IMR-90 (cell line): ENCODE results near the gene KITLG. TPM values are rescaled to one million over a fixed set of nuclear protein-coding genes. Genes with fewer than 3 reads are reported as not detected.

Source experiments
- ATAC-seq: fragments of 200-7000 bp; cut with Tn5 transposase; 2 replicates; pipeline ENCODE4 v1.9.1; 2020; ENCODE audit warnings: low read depth, mild to moderate bottlenecking, moderate library complexity
- BruUV-seq: library from RNA; stranded (reverse); fragments of 400-500 nt; replicated peaks from 2 replicates; lab custom pipeline; 2021; lab: Mats Ljungman, UMichigan
- CTCF ChIA-PET: fragments of 300-600 bp; formaldehyde crosslinking; extraction: SDS; loops from one replicate; lab custom pipeline; 2021; ENCODE audit warnings: antibody characterized with exemption; lab: Yijun Ruan, JAX
- POLR2A ChIA-PET: fragments of 300-600 bp; sonication (Branson Sonifier 250); formaldehyde crosslinking; loops from one replicate; lab custom pipeline; 2022; ENCODE audit warnings: antibody characterized with exemption; ENCODE audit not compliant: unreplicated experiment; lab: Charles Lee
- DNase-seq: peaks from one replicate; pipeline ENCODE4 v3.0.0; 2013
- H2AFZ ChIP-seq: replicated peaks from 2 replicates; pipeline ENCODE3; 2013; ENCODE audit warnings: low read length, mild to moderate bottlenecking; ENCODE audit not compliant: poor library complexity
- H2AK5ac ChIP-seq: 2 replicates; pipeline ENCODE4 v1.6.1; 2013; ENCODE audit warnings: low read depth, low read length, inconsistent platforms
- H2AK9ac ChIP-seq: replicated peaks from 2 replicates; pipeline ENCODE3; 2013; ENCODE audit warnings: mild to moderate bottlenecking, low read depth, low read length, moderate library complexity; ENCODE audit not compliant: poor library complexity
- H2BK120ac ChIP-seq: 2 replicates; pipeline ENCODE4 v1.6.1; 2013; ENCODE audit warnings: low read depth, low read length, inconsistent platforms
- H2BK15ac ChIP-seq: 3 replicates; pipeline ENCODE4 v1.6.1; 2013; ENCODE audit warnings: low read depth, low read length, inconsistent platforms
- H2BK20ac ChIP-seq: 2 replicates; pipeline ENCODE4 v1.6.1; 2013; ENCODE audit warnings: low read depth, mild to moderate bottlenecking, inconsistent platforms, low read length, moderate library complexity
- H2BK5ac ChIP-seq: 2 replicates; pipeline ENCODE4 v1.6.1; 2013; ENCODE audit warnings: mild to moderate bottlenecking, low read depth, low read length, inconsistent platforms; ENCODE audit not compliant: poor library complexity, severe bottlenecking
- H3K14ac ChIP-seq: replicated peaks from 2 replicates; pipeline ENCODE4 v1.6.1; 2013; ENCODE audit warnings: low read depth, low read length, inconsistent platforms
- H3K18ac ChIP-seq: 2 replicates; pipeline ENCODE4 v1.6.1; 2013; ENCODE audit warnings: low read depth, low read length, control low read depth
- H3K23ac ChIP-seq: 2 replicates; pipeline ENCODE4 v1.6.1; 2013; ENCODE audit warnings: low read depth, low read length, inconsistent platforms
- H3K27ac ChIP-seq: 2 replicates; pipeline ENCODE4 v1.5.1; 2013; ENCODE audit warnings: mild to moderate bottlenecking, control low read depth, low read length; ENCODE audit not compliant: insufficient read depth
- H3K27me3 ChIP-seq: 2 replicates; pipeline ENCODE4 v1.6.1; 2013; ENCODE audit warnings: low read length; ENCODE audit not compliant: control insufficient read depth, insufficient read depth
- H3K36me3 ChIP-seq: 2 replicates; pipeline ENCODE4 v1.6.1; 2013; ENCODE audit warnings: low read length, mixed read lengths; ENCODE audit not compliant: control insufficient read depth, insufficient read depth
- H3K4ac ChIP-seq: 2 replicates; pipeline ENCODE4 v1.6.1; 2013; ENCODE audit warnings: low read depth, low read length, inconsistent platforms
- H3K4me1 ChIP-seq: 2 replicates; pipeline ENCODE4 v1.6.1; 2013; ENCODE audit warnings: low read length, mixed read lengths; ENCODE audit not compliant: control insufficient read depth, insufficient read depth
- H3K4me2 ChIP-seq: 2 replicates; pipeline ENCODE4 v1.6.1; 2013; ENCODE audit warnings: low read depth, mild to moderate bottlenecking, control low read depth, low read length, moderate library complexity
- H3K4me3 ChIP-seq: 2 replicates; pipeline ENCODE4 v1.5.1; 2013; ENCODE audit warnings: low read depth, mild to moderate bottlenecking, control low read depth, low read length, moderate library complexity; ENCODE audit not compliant: insufficient read depth
- H3K56ac ChIP-seq: 2 replicates; pipeline ENCODE4 v1.6.1; 2013; ENCODE audit warnings: low read length, inconsistent platforms; ENCODE audit not compliant: insufficient read depth; ENCODE audit errors: extremely low read depth
- H3K79me1 ChIP-seq, 2 experiments: 2 replicates each; pipeline ENCODE4 v1.6.1; 2013; ENCODE audit warnings: low read length in 2 of 2, inconsistent platforms in 1 of 2, low read depth in 1 of 2
- H3K9ac ChIP-seq: 2 replicates; pipeline ENCODE4 v1.6.1; 2013; ENCODE audit warnings: low read depth, low read length, control low read depth
- H3K9me1 ChIP-seq: 2 replicates; pipeline ENCODE4 v1.6.1; 2013; ENCODE audit warnings: low read length, inconsistent platforms; ENCODE audit not compliant: insufficient read depth
- H3K9me3 ChIP-seq: 2 replicates; pipeline ENCODE4 v1.6.1; 2013; ENCODE audit warnings: low read length; ENCODE audit not compliant: control insufficient read depth, insufficient read depth
- H4K20me1 ChIP-seq: 2 replicates; pipeline ENCODE4 v1.6.1; 2013; ENCODE audit warnings: low read length, inconsistent platforms; ENCODE audit not compliant: insufficient read depth
- H4K5ac ChIP-seq: 2 replicates; pipeline ENCODE4 v1.6.1; 2013; ENCODE audit warnings: mild to moderate bottlenecking, low read depth, low read length, control low read depth
- H4K8ac ChIP-seq, 2 experiments: 2 replicates each; pipeline ENCODE4 v1.6.1; 2013; ENCODE audit warnings: low read depth in 2 of 2, low read length in 2 of 2, control low read depth in 1 of 2, inconsistent platforms in 1 of 2
- H4K91ac ChIP-seq: 2 replicates; pipeline ENCODE4 v1.6.1; 2013; ENCODE audit warnings: low read depth, low read length, inconsistent platforms; ENCODE audit not compliant: insufficient read depth
- BHLHE40 ChIP-seq: fragments of 150-350 bp; IDR thresholded peaks from 2 replicates; pipeline ENCODE4 v1.6.1; 2016; ENCODE audit warnings: mild to moderate bottlenecking, low read depth, low read length
- CEBPB ChIP-seq: IDR thresholded peaks from 2 replicates; pipeline ENCODE4 v1.6.1; 2012; ENCODE audit warnings: low read depth, low read length, improper control_type of control experiment
- CHD1 ChIP-seq: IDR thresholded peaks from 2 replicates; pipeline ENCODE4 v1.6.1; 2012; ENCODE audit warnings: low read depth, low read length, improper control_type of control experiment
- ELK1 ChIP-seq: fragments of 150-350 bp; IDR thresholded peaks from 2 replicates; pipeline ENCODE4 v1.6.1; 2016; ENCODE audit warnings: low read depth, mild to moderate bottlenecking, low read length, moderate library complexity, borderline replicate concordance
- FOS ChIP-seq: fragments of 150-350 bp; IDR thresholded peaks from 2 replicates; pipeline ENCODE4 v1.6.1; 2016; ENCODE audit warnings: low read depth, low read length
- MAFK ChIP-seq: IDR thresholded peaks from 2 replicates; pipeline ENCODE4 v1.6.1; 2012; ENCODE audit warnings: low read depth, low read length, improper control_type of control experiment
- MAZ ChIP-seq: IDR thresholded peaks from 2 replicates; pipeline ENCODE4 v1.6.1; 2012; ENCODE audit warnings: low read depth, mild to moderate bottlenecking, low read length, improper control_type of control experiment, moderate library complexity, borderline replicate concordance
- MXI1 ChIP-seq: IDR thresholded peaks from 2 replicates; pipeline ENCODE4 v1.6.1; 2012; ENCODE audit warnings: low read depth, mild to moderate bottlenecking, low read length, moderate library complexity, borderline replicate concordance
- NFE2L2 ChIP-seq: fragments of 150-350 bp; IDR thresholded peaks from 2 replicates; pipeline ENCODE4 v1.6.1; 2016; ENCODE audit warnings: low read depth, mild to moderate bottlenecking, low read length
- POLR2A ChIP-seq: IDR thresholded peaks from 2 replicates; pipeline ENCODE4 v1.6.1; 2012; ENCODE audit warnings: mild to moderate bottlenecking, low read depth, low read length
- RAD21 ChIP-seq: IDR thresholded peaks from 2 replicates; pipeline ENCODE4 v1.6.1; 2012; ENCODE audit warnings: low read length, improper control_type of control experiment
- RCOR1 ChIP-seq: IDR thresholded peaks from 2 replicates; pipeline ENCODE4 v1.6.1; 2012; ENCODE audit warnings: mild to moderate bottlenecking, low read length, improper control_type of control experiment; ENCODE audit not compliant: insufficient replicate concordance
- RFX5 ChIP-seq: IDR thresholded peaks from 2 replicates; pipeline ENCODE4 v1.8.0; 2012; ENCODE audit warnings: low read depth, mild to moderate bottlenecking, low read length, moderate library complexity
- SMC3 ChIP-seq: fragments of 150-350 bp; IDR thresholded peaks from 2 replicates; pipeline ENCODE4 v1.6.1; 2016; ENCODE audit warnings: low read depth, mild to moderate bottlenecking, antibody characterized with exemption, low read length, moderate library complexity
- USF2 ChIP-seq: fragments of 150-350 bp; IDR thresholded peaks from 2 replicates; pipeline ENCODE4 v1.6.1; 2017; ENCODE audit warnings: mild to moderate bottlenecking, antibody characterized with exemption, low read length, low read depth
- WGBS, 2 experiments: methylation state at CpG; one replicate each; pipeline versions ENCODE4 v1.1.5 to v1.1.7; 2013; ENCODE audit warnings: missing lambda C conversion rate in 2 of 2; ENCODE audit not compliant: insufficient read length in 1 of 2; ENCODE audit errors: extremely low coverage in 2 of 2; 5-methylcytosine and 5-hydroxymethylcytosine counted together
- dilution Hi-C: fragments of 300-500 bp; cut with HindIII; formaldehyde crosslinking; loops from one replicate; pipeline ENCODE4 v1.14.3; 2018; ENCODE audit warnings: low sequenced_read_pairs; ENCODE audit not compliant: unreplicated experiment
- in situ Hi-C: fragments of 300-500 bp; cut with MboI; formaldehyde crosslinking; loops from 3 replicates; pipeline ENCODE4 v1.14.3; 2019; ENCODE audit warnings: low sequenced_read_pairs, inconsistent platforms, mixed read lengths
- intact Hi-C: fragments of 100-400 bp; cut with micrococcal nuclease; formaldehyde crosslinking; loops from 2 replicates; pipeline ENCODE4 v1.10.0; 2022
- polyA plus RNA-seq, 3 experiments: library from polyadenylated mRNA; depleted of rRNA; stranded (reverse); fragments of >200 nt; gene quantifications; 2 replicates each; pipeline ENCODE4 v1.2.3, GENCODE V29; 2012; ENCODE audit warnings: low replicate concordance in 1 of 3
- total RNA-seq: library from RNA; depleted of rRNA; stranded (reverse); fragments of >200 nt; gene quantifications from 2 replicates; pipeline ENCODE4 v1.2.3, GENCODE V29; 2012
- TF ChIP-seq, protein P1 (sequence below): conservative IDR thresholded peaks from 2 replicates; pipeline ENCODE4 v1.5.1; 2012; ENCODE audit warnings: mild to moderate bottlenecking, low read depth, low read length, improper control_type of control experiment

KITLG gene
- total and polyA plus RNA-seq, 2 of the 4 experiments (the other 2 are of a cell fraction) = 14.5 to 87.5 TPM

DNA sequence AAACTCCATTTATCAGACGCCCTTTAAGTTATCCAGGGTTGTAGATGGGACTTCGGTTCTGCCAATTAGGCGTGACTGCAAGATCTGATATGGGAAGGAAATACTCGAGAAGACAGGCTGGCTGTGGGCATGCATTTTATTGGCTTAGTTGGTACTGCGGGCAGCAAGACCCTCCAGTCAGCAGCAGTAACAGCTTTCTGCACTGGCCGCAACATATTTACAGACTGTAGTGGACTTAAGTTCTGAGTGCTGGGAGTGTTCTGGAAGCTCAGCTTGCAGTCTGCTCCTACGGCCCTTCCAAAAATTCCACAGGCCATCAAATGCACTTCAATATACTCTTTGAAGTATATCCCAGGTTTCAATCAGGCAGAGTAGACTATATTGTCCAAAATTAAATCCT is 21.1 kb downstream of the KITLG start:
- Histone ChIP-seq H3K27me3 (no peaks in the 10 kb centered on the region), H2BK15ac (no peak overlapping the region), H3K4me3 (no peak overlapping the region), H3K4ac (peak overlapping the region; percentile 53; the same call in 1 of the 2 replicates), H4K8ac (peak overlapping the region in 1 of 2 experiments; percentile 49; a peak in 2 of 4 replicates), H3K9me3 (no peaks in the 10 kb centered on the region), H3K56ac (no peak overlapping the region), H2BK20ac (peak overlapping the region; percentile 51), H3K27ac (no peak overlapping the region), H3K9me1 (peaks cover 9% of the 10 kb centered on the region), H4K91ac (peak overlapping the region; percentile 20; the same call in 1 of the 2 replicates), H3K79me1 (peaks cover 13 to 62% of the 10 kb centered on the region in 2 experiments), H3K23ac (peak overlapping the region; percentile 59; the same call in 1 of the 2 replicates), H3K4me1 (peaks cover 7% of the 10 kb centered on the region), H3K18ac (peak overlapping the region; percentile 67), H3K9ac (no peak overlapping the region), H2BK120ac (peak overlapping the region; percentile 71), H3K4me2 (no peak overlapping the region), H2AK9ac (peak overlapping the region; percentile 68), H2AK5ac (0 out of 2 replicates have a peak overlapping the region, but pooled peaks have one; percentile 44), H2AFZ (no peak overlapping the region), H2BK5ac (peak overlapping the region; percentile 70), H4K5ac (peak overlapping the region; percentile 92), H3K14ac (peak overlapping the region; percentile 23; the same call in 1 of the 2 replicates), H4K20me1 (no peaks in the 10 kb centered on the region; the same call in 1 of the 2 replicates), H3K36me3 (no peaks in the 10 kb centered on the region; the same call in 1 of the 2 replicates)
- ATAC-seq (no peak), DNase-seq (no peak)
- ChIA-PET POLR2A (no interaction called here), CTCF (no interaction called here)
- TF ChIP-seq SMC3 (no peak), POLR2A (no peak), CHD1 (no peak), MXI1 (no peak), CEBPB (no peak), MAFK (no peak), RAD21 (no peak), BHLHE40 (no peak), ELK1 (no peak), USF2 (no peak), FOS (no peak), RFX5 (no peak), NFE2L2 (no peak), RCOR1 (no peak), MAZ (no peak)
- TF ChIP-seq, protein P1, sequence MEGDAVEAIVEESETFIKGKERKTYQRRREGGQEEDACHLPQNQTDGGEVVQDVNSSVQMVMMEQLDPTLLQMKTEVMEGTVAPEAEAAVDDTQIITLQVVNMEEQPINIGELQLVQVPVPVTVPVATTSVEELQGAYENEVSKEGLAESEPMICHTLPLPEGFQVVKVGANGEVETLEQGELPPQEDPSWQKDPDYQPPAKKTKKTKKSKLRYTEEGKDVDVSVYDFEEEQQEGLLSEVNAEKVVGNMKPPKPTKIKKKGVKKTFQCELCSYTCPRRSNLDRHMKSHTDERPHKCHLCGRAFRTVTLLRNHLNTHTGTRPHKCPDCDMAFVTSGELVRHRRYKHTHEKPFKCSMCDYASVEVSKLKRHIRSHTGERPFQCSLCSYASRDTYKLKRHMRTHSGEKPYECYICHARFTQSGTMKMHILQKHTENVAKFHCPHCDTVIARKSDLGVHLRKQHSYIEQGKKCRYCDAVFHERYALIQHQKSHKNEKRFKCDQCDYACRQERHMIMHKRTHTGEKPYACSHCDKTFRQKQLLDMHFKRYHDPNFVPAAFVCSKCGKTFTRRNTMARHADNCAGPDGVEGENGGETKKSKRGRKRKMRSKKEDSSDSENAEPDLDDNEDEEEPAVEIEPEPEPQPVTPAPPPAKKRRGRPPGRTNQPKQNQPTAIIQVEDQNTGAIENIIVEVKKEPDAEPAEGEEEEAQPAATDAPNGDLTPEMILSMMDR = no peak
- in situ Hi-C loops = no loop called here
- dilution Hi-C loops = no loop called here
- no TSS peak for BruUV-seq
- intact Hi-C loops = no loop called here
- 80% methylated on average over 1 of the region's 7 CpGs; no CpG with 5 or more reads in 1 of the 2 experiments for WGBS, 2 experiments
